HL-60/S4 (cell line): ENCODE results near the gene GDF10.

Experiments used
- in situ Hi-C: fragments of 300-500 bp; cut with MboI; formaldehyde crosslinking; loops from 2 replicates; pipeline ENCODE4 v1.14.3; 2022; ENCODE audit warnings: low sequenced_read_pairs

Gene GDF10

DNA sequence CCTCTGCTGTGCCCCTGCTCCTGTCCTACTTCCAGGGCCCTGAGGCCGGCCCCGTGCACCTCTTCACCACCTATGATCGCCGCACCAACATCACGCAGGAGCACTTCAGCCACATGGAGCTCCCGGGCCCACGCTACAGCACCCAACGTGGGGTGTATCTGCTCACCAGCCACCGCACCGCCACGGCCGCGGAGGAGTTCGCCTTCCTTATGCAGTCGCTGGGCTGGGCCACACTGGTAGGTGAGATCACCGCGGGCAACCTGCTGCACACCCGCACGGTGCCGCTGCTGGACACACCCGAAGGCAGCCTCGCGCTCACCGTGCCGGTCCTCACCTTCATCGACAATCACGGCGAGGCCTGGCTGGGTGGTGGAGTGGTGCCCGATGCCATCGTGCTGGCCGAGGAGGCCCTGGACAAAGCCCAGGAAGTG is 50.0 kb downstream of the GDF10 start:
- in situ Hi-C loops: no loop called here

- in situ Hi-C loops: no loop called here
Observed at GRCh38 chr10:47350671-47351640, 51.0 kb downstream of the GDF10 start.

DNA sequence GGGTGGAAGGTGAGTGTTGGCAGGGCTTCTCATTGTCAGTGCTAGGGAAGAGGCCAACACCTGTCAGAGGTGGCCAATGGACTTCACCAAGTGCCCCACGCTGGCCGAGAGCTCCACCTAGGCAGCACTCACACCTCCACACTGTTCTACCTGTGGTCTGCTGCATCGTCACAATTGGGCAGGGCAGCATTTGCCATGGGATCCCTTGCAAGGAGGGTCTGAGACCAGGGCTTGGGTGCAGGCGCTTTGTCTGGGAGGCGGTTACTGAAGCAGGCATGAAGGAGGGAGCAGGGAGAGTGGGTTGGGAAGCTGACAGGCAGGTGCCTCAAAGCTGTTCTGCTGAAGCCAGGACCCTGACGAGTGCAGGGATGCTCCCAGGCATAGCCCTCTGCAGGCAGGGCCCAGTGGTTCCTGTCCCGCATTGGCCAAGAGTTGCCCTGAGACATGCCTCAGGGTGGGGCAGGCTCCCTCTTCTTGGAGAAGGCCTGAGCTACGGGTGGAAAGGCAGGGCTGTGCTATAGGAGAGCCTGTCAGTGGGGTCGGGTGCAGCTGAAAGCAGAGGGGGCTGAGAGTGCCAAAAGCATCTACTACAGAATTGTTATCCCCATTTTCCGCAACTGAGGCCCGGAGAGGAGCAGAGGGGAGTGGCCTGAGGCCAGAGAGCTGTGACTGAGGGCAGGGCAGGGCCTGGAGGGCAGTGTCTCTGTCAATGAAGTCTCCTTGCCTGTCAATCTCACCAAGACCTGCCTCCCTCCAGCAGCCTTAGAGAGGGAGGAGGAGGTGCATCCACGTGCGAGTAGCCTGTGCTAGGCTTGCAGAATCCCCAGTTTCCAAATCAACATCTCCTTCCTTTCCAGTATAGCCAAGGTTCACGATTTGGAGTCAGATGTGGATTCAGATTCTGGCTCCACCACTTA is 52.2 kb downstream of the GDF10 start:
- in situ Hi-C loops: no loop called here

DNA sequence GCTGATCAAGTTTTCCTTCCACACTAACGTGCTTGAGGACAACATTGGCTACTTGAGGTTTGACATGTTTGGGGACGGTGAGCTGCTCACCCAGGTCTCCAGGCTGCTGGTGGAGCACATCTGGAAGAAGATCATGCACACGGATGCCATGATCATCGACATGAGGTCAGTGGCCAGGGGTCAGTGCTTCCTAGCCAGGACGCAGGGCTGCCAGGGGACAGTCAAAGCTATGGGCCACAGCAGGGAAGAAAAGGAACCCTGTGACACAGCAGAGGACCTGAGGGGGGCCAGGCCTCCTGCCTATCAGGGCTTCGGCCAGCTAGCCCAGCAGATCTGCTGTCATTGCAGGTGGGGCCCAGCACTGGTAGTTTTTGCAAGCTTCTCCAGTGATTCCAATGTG is 53.4 kb downstream of the GDF10 start:
- in situ Hi-C loops: no loop called here

DNA sequence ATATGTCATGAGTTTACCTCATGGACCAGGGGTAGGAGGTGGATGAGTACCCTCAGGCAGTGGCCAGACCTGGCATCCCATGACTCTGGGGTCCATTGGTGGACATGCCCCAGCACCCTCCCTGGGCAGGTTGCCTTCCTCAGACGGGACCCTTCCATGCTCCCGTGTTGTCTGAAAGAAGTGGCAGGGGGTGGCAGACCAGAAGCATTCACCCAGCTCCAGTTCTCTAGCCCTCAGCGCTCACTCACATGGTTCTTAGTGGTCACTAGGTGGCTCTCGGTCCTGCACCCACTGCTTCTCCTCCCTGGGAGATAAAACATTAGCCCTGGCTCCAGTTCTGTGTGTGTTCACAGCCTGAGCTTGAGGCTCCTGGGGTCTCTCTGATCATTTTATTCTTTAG is 54.2 kb downstream of the GDF10 start:
- in situ Hi-C loops: no loop called here

- in situ Hi-C loops: no loop called here
Observed at GRCh38 chr10:47354900-47355299, 54.9 kb downstream of the GDF10 start.

DNA sequence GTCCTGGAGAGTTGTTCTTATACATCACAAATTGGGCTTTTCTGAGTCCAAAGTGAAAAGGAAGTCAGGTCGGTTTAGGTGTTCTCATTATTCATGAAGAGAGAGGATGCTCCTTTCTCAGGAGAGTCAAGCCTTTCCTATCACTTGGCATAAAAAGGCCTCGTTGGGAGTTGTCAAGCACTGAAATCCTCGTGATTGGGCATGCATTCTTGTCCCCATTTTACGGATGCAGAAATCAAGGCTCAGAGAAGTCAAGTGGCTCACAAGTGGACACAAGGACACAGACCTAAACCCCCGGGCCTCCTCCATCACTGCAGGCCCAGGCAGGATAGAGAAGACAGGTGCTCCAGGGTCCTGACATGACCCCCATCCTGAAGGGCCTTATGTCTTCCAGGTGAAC is 56.7 kb downstream of the GDF10 start:
- in situ Hi-C loops: no loop called here

- in situ Hi-C loops: no loop called here
Observed at GRCh38 chr10:47357131-47357582, 57.2 kb downstream of the GDF10 start.

- in situ Hi-C loops: no loop called here
Observed at GRCh38 chr10:47357911-47358310, 57.9 kb downstream of the GDF10 start.

GRCh38 chr10:47358457-47358856 is 58.5 kb downstream of the GDF10 start:
- in situ Hi-C loops: no loop called here

GRCh38 chr10:47359101-47359500 is 59.1 kb downstream of the GDF10 start:
- in situ Hi-C loops: no loop called here

GRCh38 chr10:47359626-47360418 is 59.8 kb downstream of the GDF10 start:
- in situ Hi-C loops: no loop called here

DNA sequence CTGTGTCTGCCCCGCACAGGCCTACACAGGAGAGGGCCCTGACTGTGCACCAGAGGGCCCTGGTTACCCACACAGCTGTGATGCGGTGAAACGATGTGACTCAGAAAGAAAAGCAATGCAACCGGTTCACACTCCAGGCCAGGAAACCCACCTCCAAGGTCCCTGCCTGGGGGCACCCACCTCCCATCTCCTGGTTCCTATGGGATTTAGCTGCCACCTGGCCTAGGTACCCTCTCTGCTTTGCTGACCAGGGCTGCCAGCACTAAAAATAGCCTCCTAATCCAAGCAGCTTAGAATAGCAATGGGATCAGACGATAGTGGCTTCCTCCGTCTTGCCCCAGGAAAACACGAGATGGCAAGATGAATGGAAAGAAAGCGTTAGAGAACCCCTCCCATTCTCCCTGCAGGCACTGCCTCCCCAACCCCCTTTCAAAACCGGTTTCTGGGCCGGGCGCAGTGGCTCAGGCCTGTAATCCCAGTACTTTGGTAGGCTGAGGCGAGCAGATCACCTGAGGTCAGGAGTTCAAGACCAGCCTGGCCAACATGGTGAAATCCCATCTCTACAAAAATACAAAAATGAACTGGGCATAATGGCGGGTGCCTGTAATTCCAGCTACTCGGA is 60.5 kb downstream of the GDF10 start:
- in situ Hi-C loops: no loop called here

GRCh38 chr10:47361293-47361692 is 61.3 kb downstream of the GDF10 start:
- in situ Hi-C loops: no loop called here

GRCh38 chr10:47362199-47362598 is 62.2 kb downstream of the GDF10 start:
- in situ Hi-C loops: no loop called here
